Measurements from ENCODE around the gene TRIM13. TPM values are rescaled to one million over a fixed set of nuclear protein-coding genes. Genes with fewer than 3 reads are reported as not detected.
"Not testable (repeated sequence)": the region's sequence is repeated elsewhere in the genome, so short reads cannot be mapped to it uniquely, and the experiment has no call there.

The TRIM13 gene
- total RNA-seq, 2 experiments from 2014 or later: 17.7 to 18.1 TPM

DNA sequence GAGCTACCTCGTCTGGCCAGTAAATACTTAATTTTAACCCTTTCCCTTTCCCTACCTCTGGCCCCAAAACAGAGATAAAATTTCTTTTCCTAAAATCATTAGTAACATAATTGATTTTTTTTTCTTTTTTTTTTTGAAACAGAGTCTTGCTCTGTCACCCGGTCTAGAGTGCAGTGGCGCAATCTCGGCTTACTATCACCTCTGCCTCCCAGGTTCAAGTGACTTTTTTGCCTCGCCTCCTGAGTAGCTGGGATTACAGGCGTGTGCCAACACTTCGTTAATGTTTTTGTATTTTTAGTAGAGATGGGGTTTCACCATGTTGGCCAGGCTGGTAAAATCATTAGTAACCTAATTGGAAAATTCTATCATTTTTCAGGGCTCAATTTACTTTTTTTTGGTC is 10.4 kb upstream of the TRIM13 start:
- Mint-ChIP-seq H3K27me3 (no peaks in the 10 kb centered on the region), H3K36me3 (no peaks in the 10 kb centered on the region), H3K9me3 (no peaks in the 10 kb centered on the region), H3K27ac (no peak overlapping the region), H3K4me1 (no peaks in the 10 kb centered on the region), H3K4me3 (no peak overlapping the region)
- DNase-seq: no peak

- not testable (repeated sequence) for H3K36me3 Mint-ChIP-seq, H3K9me3 Mint-ChIP-seq, H3K27ac Mint-ChIP-seq
Measured at GRCh38 chr13:49990612-49991011, 6.2 kb upstream of the TRIM13 start.

GRCh38 chr13:49993111-49993510 is 3.7 kb upstream of the TRIM13 start:
- DNase-seq: no peak
- no peaks in the 10 kb centered on the region for H3K9me3 Mint-ChIP-seq
- H3K4me3 Mint-ChIP-seq: no peak overlapping the region
- H3K4me1 Mint-ChIP-seq: peaks cover 12% of the 10 kb centered on the region
- H3K27me3 Mint-ChIP-seq: no peaks in the 10 kb centered on the region
- H3K27ac Mint-ChIP-seq: no peak overlapping the region
- peaks cover 3% of the 10 kb centered on the region for H3K36me3 Mint-ChIP-seq

More at GRCh38 chr13:49990612-49991011, 6.2 kb upstream of the TRIM13 start:
- H3K4me3 Mint-ChIP-seq, H3K27me3 Mint-ChIP-seq, H3K4me1 Mint-ChIP-seq, DNase-seq: not testable (repeated sequence)

DNA sequence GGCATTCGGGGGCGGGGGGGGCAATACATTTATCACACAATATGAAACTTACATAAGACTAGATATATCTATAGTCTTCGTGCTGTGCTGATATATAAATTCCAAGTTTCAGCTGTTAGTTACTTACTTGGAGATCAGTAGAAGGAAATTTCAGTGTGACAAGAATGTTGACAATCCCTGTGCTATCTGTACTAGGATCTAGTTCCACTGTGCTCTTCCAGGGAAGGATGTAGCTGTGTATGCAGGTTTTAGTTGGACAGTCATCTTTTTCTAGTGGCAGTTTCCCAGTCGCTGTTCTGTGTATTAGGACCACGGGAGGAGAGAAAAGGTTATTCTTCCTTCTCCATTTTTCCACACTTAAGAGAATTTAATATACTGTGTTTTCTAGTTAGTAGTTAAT is 3.2 kb upstream of the TRIM13 start:
- H3K36me3 Mint-ChIP-seq: peaks cover 9% of the 10 kb centered on the region
- H3K27ac Mint-ChIP-seq: no peak overlapping the region
- no peak for DNase-seq
- H3K4me3 Mint-ChIP-seq: no peak overlapping the region
- H3K4me1 Mint-ChIP-seq: peaks cover 15% of the 10 kb centered on the region
- H3K27me3 Mint-ChIP-seq: no peaks in the 10 kb centered on the region
- no peaks in the 10 kb centered on the region for H3K9me3 Mint-ChIP-seq

GRCh38 chr13:49995625-49996101 is 1.2 kb upstream of the TRIM13 start:
- Mint-ChIP-seq H3K36me3 (peaks cover 17% of the 10 kb centered on the region), H3K9me3 (no peaks in the 10 kb centered on the region), H3K27ac (peak overlapping the region; percentile 69)

GRCh38 chr13:49996161-49996915 is 504 bp upstream of the TRIM13 start:
- H3K4me3 Mint-ChIP-seq: peak overlapping the region; percentile 64
- H3K27ac Mint-ChIP-seq: peak overlapping the region; percentile 69
- H3K9me3 Mint-ChIP-seq: no peaks in the 10 kb centered on the region
- H3K4me1 Mint-ChIP-seq: peaks cover 31% of the 10 kb centered on the region
- H3K36me3 Mint-ChIP-seq: peaks cover 17% of the 10 kb centered on the region
- peak; percentile 89 for DNase-seq
- H3K27me3 Mint-ChIP-seq: no peaks in the 10 kb centered on the region

More at GRCh38 chr13:49995625-49996101, 1.2 kb upstream of the TRIM13 start:
- no peak for DNase-seq
- Mint-ChIP-seq H3K4me1 (peaks cover 25% of the 10 kb centered on the region), H3K4me3 (peak overlapping the region; percentile 64), H3K27me3 (no peaks in the 10 kb centered on the region)

- H3K27ac Mint-ChIP-seq: peak overlapping the region; percentile 89
- peaks cover 37% of the 10 kb centered on the region for H3K4me1 Mint-ChIP-seq
- no peaks in the 10 kb centered on the region for H3K9me3 Mint-ChIP-seq
- H3K36me3 Mint-ChIP-seq: peaks cover 22% of the 10 kb centered on the region
- peak overlapping the region; percentile 86 for H3K4me3 Mint-ChIP-seq
- no peaks in the 10 kb centered on the region for H3K27me3 Mint-ChIP-seq
- DNase-seq: no peak
Measured at GRCh38 chr13:49997955-49998354, 1.1 kb downstream of the TRIM13 start.

DNA sequence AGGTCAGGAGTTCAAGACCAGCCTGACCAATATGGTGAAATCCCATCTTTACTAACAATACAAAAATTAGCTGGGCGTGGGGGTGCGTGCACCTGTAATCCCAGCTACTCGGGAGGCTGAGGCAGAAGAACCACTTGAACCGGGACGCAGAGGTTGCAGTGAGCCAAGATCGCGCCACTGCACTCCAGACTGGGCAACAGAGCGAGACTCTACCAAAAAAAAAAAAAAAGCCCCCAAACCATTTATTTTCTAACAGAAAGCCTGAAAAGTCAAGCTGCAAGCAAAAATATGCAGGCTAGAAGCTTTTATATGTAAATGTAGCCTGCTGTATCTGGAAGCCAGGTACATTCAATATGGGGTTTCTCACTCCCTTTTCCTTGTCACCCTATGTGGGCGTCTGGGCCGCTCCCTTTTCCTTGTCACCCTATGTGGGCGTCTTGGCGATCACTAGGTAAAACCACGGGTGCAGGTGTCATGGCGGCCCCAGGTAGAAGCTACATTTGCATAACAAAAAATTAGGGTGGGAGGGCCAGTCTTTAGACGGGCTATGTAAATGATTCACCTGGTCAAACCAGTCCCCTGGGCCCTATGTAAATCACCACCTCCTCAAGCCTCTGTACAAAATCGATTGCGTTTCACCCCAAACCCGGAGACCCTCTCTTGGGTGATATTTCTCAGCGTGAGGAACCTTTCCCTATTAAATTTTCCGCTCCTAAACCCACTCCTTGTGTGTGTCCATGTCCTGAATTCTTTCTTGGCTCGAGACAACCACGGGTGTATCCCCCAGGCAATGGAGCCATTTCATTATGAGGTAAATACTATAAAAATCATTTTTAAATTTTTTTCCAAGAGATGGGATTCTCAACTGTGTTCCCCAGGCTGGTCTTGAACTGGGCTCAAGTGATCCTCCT is 2.1 kb downstream of the TRIM13 start:
- H3K4me1 Mint-ChIP-seq: peaks cover 40% of the 10 kb centered on the region
- no peak overlapping the region for H3K4me3 Mint-ChIP-seq
- H3K36me3 Mint-ChIP-seq: peaks cover 28% of the 10 kb centered on the region
- H3K9me3 Mint-ChIP-seq: no peaks in the 10 kb centered on the region
- H3K27ac Mint-ChIP-seq: no peak overlapping the region
- DNase-seq: no peak
- no peaks in the 10 kb centered on the region for H3K27me3 Mint-ChIP-seq

GRCh38 chr13:50001287-50001686 is 4.4 kb downstream of the TRIM13 start:
- H3K4me1 Mint-ChIP-seq: peaks cover 40% of the 10 kb centered on the region
- H3K27me3 Mint-ChIP-seq: no peaks in the 10 kb centered on the region
- no peak for DNase-seq
- no peak overlapping the region for H3K4me3 Mint-ChIP-seq
- peaks cover 43% of the 10 kb centered on the region for H3K36me3 Mint-ChIP-seq
- H3K9me3 Mint-ChIP-seq: no peaks in the 10 kb centered on the region
- no peak overlapping the region for H3K27ac Mint-ChIP-seq

DNA sequence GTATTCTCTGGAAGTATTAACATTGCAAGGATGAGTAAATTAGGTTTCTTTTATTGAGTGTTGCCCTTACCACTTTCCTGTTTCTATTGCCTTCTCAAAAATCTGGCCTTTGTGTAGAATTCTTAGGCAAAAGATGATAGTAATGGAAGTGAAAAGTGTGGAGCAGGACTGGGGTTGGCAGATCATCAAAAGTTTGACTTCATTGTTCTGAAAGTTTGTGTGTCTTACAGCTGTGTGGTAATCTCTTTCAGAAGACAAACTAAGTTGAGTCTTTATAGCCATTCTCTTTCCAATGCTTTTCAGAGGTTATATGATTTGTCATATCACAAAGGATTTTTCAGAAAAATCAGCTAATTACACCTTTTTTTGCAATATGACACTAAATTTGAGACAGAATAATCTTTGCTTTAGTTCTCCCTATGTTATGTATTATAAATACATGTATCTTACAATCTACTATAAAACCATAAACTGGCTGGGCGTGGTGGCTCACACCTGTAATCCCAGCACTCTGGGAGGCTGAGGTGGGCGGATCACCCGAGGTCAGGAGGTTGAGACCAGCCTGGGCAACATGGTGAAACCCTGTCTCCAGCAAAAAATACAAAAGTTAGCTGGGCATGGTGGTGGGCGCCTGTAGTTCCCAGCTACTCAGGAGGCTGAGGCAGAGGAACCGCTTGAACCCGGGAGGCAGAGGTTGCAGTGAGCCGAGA is 9.7 kb downstream of the TRIM13 start:
- no peak overlapping the region for H3K4me3 Mint-ChIP-seq
- peaks cover 24% of the 10 kb centered on the region for H3K4me1 Mint-ChIP-seq
- no peaks in the 10 kb centered on the region for H3K9me3 Mint-ChIP-seq
- peaks cover 61% of the 10 kb centered on the region for H3K36me3 Mint-ChIP-seq
- H3K27ac Mint-ChIP-seq: no peak overlapping the region
- H3K27me3 Mint-ChIP-seq: no peaks in the 10 kb centered on the region
- no peak for DNase-seq

DNA sequence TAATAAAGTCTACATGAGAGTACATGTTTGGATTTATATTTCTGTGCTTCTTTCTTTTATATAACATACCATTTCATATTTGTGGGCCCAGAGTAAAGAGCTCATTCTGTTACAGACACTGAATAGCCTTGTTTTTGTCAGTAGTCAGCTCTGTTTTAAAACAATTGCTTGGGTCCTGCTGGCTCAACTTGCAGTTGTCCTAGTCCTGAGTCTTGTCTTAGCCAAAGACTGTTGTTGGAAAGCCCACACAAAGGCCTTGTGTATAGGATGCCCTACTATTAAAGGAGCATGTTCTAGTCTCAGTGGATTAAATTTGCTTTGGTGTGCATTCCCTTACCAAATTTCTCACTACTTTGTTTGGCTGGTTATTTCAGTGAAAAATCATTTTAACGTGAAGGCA is 14.6 kb downstream of the TRIM13 start:
- H3K9me3 Mint-ChIP-seq: no peaks in the 10 kb centered on the region
- no peak overlapping the region for H3K27ac Mint-ChIP-seq
- H3K36me3 Mint-ChIP-seq: peaks cover 68% of the 10 kb centered on the region
- no peak overlapping the region for H3K4me3 Mint-ChIP-seq
- DNase-seq: no peak
- H3K4me1 Mint-ChIP-seq: peaks cover 18% of the 10 kb centered on the region
- no peaks in the 10 kb centered on the region for H3K27me3 Mint-ChIP-seq

- no peak for DNase-seq
- H3K36me3 Mint-ChIP-seq: peaks cover 64% of the 10 kb centered on the region
- no peak overlapping the region for H3K4me3 Mint-ChIP-seq
- H3K27me3 Mint-ChIP-seq: no peaks in the 10 kb centered on the region
- H3K9me3 Mint-ChIP-seq: no peaks in the 10 kb centered on the region
- no peak overlapping the region for H3K27ac Mint-ChIP-seq
- peaks cover 18% of the 10 kb centered on the region for H3K4me1 Mint-ChIP-seq
Measured at GRCh38 chr13:50012396-50013169, 15.7 kb downstream of the TRIM13 start.

GRCh38 chr13:50014386-50014785 is 17.5 kb downstream of the TRIM13 start:
- no peak for DNase-seq
- Mint-ChIP-seq H3K27me3 (no peaks in the 10 kb centered on the region), H3K27ac (no peak overlapping the region), H3K9me3 (no peaks in the 10 kb centered on the region), H3K4me3 (no peak overlapping the region), H3K36me3 (peaks cover 67% of the 10 kb centered on the region), H3K4me1 (peaks cover 18% of the 10 kb centered on the region)

DNA sequence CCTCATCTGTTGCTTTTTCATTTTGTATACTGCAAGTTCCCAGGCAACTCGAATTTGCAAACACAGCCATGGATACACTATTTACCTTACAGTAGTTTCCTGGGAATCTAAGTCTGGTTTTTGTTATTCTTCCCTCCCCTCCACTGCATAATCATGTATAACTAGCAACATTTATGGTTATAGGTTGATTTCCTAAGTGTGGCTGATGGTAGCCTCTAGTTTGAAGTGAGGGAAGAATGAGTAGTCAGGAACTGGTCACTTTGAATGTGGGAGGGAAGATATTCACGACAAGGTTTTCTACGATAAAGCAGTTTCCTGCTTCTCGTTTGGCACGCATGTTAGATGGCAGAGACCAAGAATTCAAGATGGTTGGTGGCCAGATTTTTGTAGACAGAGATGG is 18.4 kb downstream of the TRIM13 start, which contains the start of gene KCNRG:
TSS of gene KCNRG (plus strand) at position 187 of the 400 bp plus-strand sequence. CDS start at position 237, 50 bp downstream.
- Mint-ChIP-seq H3K36me3 (peaks cover 61% of the 10 kb centered on the region), H3K4me3 (no peak within 1 kb of the TSS), H3K4me1 (peaks cover 16% of the 10 kb centered on the region), H3K9me3 (no peaks in the 10 kb centered on the region), H3K27ac (no peak within 1 kb of the TSS), H3K27me3 (no peaks in the 10 kb centered on the region)
- DNase-seq: no peak

All from activated naive CD8-positive, alpha-beta T cell treated with anti-CD3 and anti-CD28 coated beads for 36 hours (primary cell).